PFSK-1 (cell line): ENCODE measurements around the gene OPA3.

Experiments
- FOXP2 ChIP-seq: optimal IDR thresholded peaks from 2 replicates; pipeline ENCODE3; 2011; ENCODE audit warnings: borderline replicate concordance, control low read depth, inconsistent platforms; ENCODE audit not compliant: insufficient read depth; ENCODE audit errors: extremely low read length, extremely low read depth
- POLR2AphosphoS5 ChIP-seq: IDR thresholded peaks from 2 replicates; pipeline ENCODE4 v1.6.1; 2012; ENCODE audit warnings: low read depth, mild to moderate bottlenecking, control low read depth, low read length, moderate library complexity
- SIN3A ChIP-seq: IDR thresholded peaks from 2 replicates; pipeline ENCODE4 v1.6.1; 2012; ENCODE audit warnings: mild to moderate bottlenecking, low read length, moderate library complexity, borderline replicate concordance; ENCODE audit not compliant: insufficient read depth
- TAF1 ChIP-seq: IDR thresholded peaks from 2 replicates; pipeline ENCODE4 v1.6.1; 2012; ENCODE audit warnings: low read length, control low read depth, borderline replicate concordance; ENCODE audit not compliant: insufficient read depth
- TF ChIP-seq, protein P1 (sequence below), 2 experiments: IDR thresholded peaks; 2 replicates each; pipeline versions ENCODE4 v1.6.1 to v1.8.0; 2011 to 2012; ENCODE audit warnings: low read depth in 2 of 2, low read length in 2 of 2, control low read depth in 1 of 2, inconsistent platforms in 1 of 2, mild to moderate bottlenecking in 1 of 2, moderate library complexity in 1 of 2; ENCODE audit not compliant: insufficient read depth in 1 of 2

Gene OPA3

DNA sequence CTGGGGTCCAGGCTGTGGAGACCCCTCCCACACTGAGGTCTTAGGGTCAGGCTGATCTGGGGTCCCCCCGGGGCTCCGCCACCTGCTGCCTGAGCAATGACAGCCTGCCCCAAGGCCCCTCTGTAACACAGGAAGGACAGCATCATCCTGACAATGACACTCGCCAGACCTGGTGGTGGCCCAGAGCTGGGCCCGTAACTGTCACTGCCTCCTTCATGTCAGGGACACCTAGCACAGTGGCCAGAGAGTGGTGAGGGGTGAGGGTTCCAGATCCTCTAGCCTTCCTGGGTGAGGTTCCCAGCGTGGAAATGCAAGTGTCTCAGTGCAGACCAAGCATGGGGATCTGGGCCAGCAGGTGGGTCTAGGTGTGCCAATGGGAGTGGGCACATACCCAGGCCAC is 27.8 kb downstream of the OPA3 start:
- TF ChIP-seq POLR2AphosphoS5: no peak
- no peak for TF ChIP-seq SIN3A
- TF ChIP-seq, protein P1, sequence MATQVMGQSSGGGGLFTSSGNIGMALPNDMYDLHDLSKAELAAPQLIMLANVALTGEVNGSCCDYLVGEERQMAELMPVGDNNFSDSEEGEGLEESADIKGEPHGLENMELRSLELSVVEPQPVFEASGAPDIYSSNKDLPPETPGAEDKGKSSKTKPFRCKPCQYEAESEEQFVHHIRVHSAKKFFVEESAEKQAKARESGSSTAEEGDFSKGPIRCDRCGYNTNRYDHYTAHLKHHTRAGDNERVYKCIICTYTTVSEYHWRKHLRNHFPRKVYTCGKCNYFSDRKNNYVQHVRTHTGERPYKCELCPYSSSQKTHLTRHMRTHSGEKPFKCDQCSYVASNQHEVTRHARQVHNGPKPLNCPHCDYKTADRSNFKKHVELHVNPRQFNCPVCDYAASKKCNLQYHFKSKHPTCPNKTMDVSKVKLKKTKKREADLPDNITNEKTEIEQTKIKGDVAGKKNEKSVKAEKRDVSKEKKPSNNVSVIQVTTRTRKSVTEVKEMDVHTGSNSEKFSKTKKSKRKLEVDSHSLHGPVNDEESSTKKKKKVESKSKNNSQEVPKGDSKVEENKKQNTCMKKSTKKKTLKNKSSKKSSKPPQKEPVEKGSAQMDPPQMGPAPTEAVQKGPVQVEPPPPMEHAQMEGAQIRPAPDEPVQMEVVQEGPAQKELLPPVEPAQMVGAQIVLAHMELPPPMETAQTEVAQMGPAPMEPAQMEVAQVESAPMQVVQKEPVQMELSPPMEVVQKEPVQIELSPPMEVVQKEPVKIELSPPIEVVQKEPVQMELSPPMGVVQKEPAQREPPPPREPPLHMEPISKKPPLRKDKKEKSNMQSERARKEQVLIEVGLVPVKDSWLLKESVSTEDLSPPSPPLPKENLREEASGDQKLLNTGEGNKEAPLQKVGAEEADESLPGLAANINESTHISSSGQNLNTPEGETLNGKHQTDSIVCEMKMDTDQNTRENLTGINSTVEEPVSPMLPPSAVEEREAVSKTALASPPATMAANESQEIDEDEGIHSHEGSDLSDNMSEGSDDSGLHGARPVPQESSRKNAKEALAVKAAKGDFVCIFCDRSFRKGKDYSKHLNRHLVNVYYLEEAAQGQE (IDR thresholded peaks at IDR 0.05; ENCODE audit: insufficient read depth in 1 of 2, low read depth in 2 of 2, low read length in 2 of 2): no peak
- no peak for TF ChIP-seq TAF1
- TF ChIP-seq FOXP2: no peak

GRCh38 chr19:45554481-45554880 is 30.1 kb downstream of the OPA3 start:
- TF ChIP-seq TAF1 (no peak), FOXP2 (no peak), POLR2AphosphoS5 (no peak), SIN3A (no peak)

- TF ChIP-seq POLR2AphosphoS5: no peak
Observed at GRCh38 chr19:45553464-45553863, 31.1 kb downstream of the OPA3 start.

- no peak for TF ChIP-seq POLR2AphosphoS5
- TF ChIP-seq SIN3A: no peak
- no peak for TF ChIP-seq TAF1
- TF ChIP-seq, protein P1 (IDR thresholded peaks at IDR 0.05; ENCODE audit: insufficient read depth in 1 of 2, low read depth in 2 of 2, low read length in 2 of 2): no peak
- no peak for TF ChIP-seq FOXP2
Observed at GRCh38 chr19:45547965-45548609, 36.5 kb downstream of the OPA3 start.

- TF ChIP-seq, protein P1 (IDR thresholded peaks at IDR 0.05; ENCODE audit: insufficient read depth in 1 of 2, low read depth in 2 of 2, low read length in 2 of 2): no peak
- TF ChIP-seq TAF1 (no peak), FOXP2 (no peak)
Observed at GRCh38 chr19:45547211-45547770, 37.3 kb downstream of the OPA3 start.

- TF ChIP-seq POLR2AphosphoS5 (no peak), TAF1 (no peak), FOXP2 (no peak), SIN3A (no peak)
- TF ChIP-seq, protein P1 (IDR thresholded peaks at IDR 0.05; ENCODE audit: insufficient read depth in 1 of 2, low read depth in 2 of 2, low read length in 2 of 2): no peak
Observed at GRCh38 chr19:45542234-45542668, 42.4 kb downstream of the OPA3 start.
